ENCODE data around the gene OBP2B. TPM values are rescaled to one million over a fixed set of nuclear protein-coding genes. Genes with fewer than 3 reads are reported as not detected.
"Not testable (repeated sequence)": the region's sequence is repeated elsewhere in the genome, so short reads cannot be mapped to it uniquely, and the experiment has no call there.

Gene OBP2B
- total and polyA plus RNA-seq, 10 of the 15 experiments (the other 5 are each of a cell fraction or from before 2014, with no cell fraction given) = not detected

DNA sequence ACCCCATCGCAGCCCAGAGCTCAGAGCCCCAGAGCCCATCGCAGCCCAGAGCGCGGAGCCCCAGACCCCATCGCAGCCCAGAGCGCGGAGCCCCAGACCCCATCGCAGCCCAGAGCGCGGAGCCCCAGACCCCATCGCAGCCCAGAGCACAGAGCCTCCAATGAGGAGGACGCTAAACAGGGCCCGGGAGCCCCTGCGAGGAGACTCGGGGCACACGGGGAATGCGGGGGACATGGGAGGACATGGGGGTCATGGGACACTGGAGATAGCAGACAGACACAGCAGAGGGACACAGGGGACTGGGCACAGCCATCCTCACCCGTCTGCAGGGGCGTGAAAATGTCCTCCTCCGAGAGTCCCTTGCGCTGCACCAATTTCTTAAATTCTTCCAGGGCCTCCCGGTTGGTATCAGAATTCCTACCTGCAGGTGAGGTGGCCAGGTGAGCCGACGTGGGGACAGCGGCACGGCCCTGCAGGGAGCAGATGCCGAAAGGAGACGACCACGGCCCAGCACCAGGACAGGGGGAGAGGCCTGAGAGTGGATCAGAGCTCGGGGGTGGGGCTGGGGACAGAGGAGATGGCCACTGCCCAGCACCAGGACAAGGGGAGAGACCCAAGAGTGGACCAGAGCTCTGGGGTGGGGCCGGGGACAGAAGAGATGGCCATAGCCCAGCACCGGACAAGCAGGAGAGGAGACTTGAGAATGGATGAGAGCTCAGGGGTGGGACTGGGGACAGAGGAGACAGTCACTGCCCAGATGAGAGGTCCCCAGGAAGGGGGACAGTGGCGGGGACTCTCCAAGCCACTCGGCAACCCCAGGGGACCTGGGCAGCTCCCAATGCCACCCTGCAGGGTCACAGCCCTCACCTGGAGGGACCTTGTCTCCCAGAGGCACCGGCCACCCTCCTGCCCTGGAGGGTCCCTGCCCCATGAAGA lies 2.8 kb downstream of the OBP2B start (continued):
- TF ChIP-seq, protein P1, sequence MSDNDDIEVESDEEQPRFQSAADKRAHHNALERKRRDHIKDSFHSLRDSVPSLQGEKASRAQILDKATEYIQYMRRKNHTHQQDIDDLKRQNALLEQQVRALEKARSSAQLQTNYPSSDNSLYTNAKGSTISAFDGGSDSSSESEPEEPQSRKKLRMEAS (IDR thresholded peaks at IDR 0.05; ENCODE audit: low read depth, low read length) = no peak

DNA sequence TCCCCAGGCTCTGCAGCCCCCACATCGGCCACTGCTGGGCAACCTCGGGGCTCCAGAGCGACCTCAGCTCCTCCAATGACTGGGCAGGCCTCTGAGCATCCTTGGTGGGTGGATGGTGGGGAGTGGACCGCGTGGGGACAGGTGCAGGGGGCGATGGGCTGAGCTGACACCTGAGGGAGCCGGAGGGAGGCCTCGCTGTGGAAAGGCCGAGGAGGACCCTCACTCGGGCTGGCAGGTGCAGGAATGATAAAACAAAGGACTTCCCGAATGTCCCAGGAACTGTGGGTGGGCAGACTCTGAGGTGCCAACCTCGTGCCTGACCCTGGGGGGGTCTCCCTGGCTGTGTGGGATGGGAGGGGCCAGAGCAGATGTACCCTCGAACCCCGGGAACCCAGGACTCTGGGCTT lies 3.6 kb downstream of the OBP2B start:
- H3K27me3 ChIP-seq (replicated peaks in 1 of 2; ENCODE audit: control insufficient read depth in 2 of 2, insufficient read depth in 2 of 2, low read length in 1 of 2); ATAC-seq; POLR2A ChIA-PET; BruUV-seq (replicated peaks); DNase-seq (ENCODE audit: low read depth, low spot score); H3K79me2 ChIP-seq (ENCODE audit: control insufficient read depth, insufficient read depth, low read length); H3K4me2 ChIP-seq (ENCODE audit: control insufficient read depth, insufficient read depth); H3K27ac ChIP-seq (ENCODE audit: control insufficient read depth, insufficient read depth); SMC1A ChIA-PET (ENCODE audit: uncharacterized antibody, unreplicated experiment); H3K9ac ChIP-seq (ENCODE audit: control insufficient read depth, insufficient read depth, low read length); intact Hi-C loops (cut with micrococcal nuclease; ENCODE audit: unreplicated experiment); FAIRE-seq; H3K4me3 ChIP-seq; in situ Hi-C loops (cut with MboI); H4K20me1 ChIP-seq (ENCODE audit: control insufficient read depth, insufficient read depth); RAD21 ChIA-PET (ENCODE audit: unreplicated experiment); H3K4me1 ChIP-seq (ENCODE audit: control insufficient read depth, insufficient read depth, low read length); H3K36me3 ChIP-seq (ENCODE audit: control insufficient read depth in 2 of 2, insufficient read depth in 2 of 2, low read length in 1 of 2); H3K9me3 ChIP-seq (replicated peaks; ENCODE audit: control insufficient read depth, insufficient read depth, low read length); H2AFZ ChIP-seq (ENCODE audit: control insufficient read depth, low read depth, low read length): not testable (repeated sequence)
- CTCF ChIA-PET = interaction anchor here (0.6 kb wide), 1 partner anchor 136 kb away, joined by 3 read pairs; no protein-coding TSS in a partner anchor
- WGBS (ENCODE audit: insufficient coverage, insufficient replicate concordance, low lambda C conversion rate, missing lambda C conversion rate) = 14% methylated on average over 14 of the region's 14 CpGs

DNA sequence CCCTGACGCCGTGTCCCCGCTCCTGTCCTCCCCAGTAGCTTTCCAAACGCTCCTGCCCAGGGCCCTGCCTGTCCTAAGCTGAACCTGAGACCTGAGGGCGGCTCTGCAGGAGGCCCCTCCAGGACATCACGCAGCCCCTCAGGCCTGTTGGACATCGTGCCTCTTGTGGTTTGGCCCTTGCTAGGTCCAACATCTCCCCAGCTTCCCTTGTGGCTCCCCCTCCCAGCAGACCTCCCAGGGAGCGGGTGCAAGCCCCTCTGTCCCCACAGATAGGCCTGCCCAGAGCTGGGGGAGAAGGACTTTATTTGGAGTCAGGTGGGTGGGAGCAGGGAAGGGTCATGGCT lies 4.1 kb downstream of the OBP2B start:
- in situ Hi-C loops (cut with MboI) = no loop called here
- FAIRE-seq = no peak
- POLR2A ChIA-PET = no interaction called here
- H2AFZ ChIP-seq (ENCODE audit: control insufficient read depth, low read depth, low read length) = no peak overlapping the region
- no peak overlapping the region for H3K4me3 ChIP-seq
- TF ChIP-seq SREBF1 (IDR thresholded peaks at IDR 0.05; ENCODE audit: low read length) = no peak
- no peaks in the 10 kb centered on the region for H3K36me3 ChIP-seq (ENCODE audit: control insufficient read depth in 2 of 2, insufficient read depth in 2 of 2, low read length in 1 of 2)
- no peak for ATAC-seq
- CTCF ChIA-PET = interaction anchor here (0.6 kb wide), 1 partner anchor 136 kb away, joined by 3 read pairs; no protein-coding TSS in a partner anchor
- SMC1A ChIA-PET (ENCODE audit: uncharacterized antibody, unreplicated experiment) = no interaction called here
- intact Hi-C loops (cut with micrococcal nuclease; ENCODE audit: unreplicated experiment) = no loop called here
- H3K4me1 ChIP-seq (ENCODE audit: control insufficient read depth, insufficient read depth, low read length) = no peaks in the 10 kb centered on the region
- no peaks in the 10 kb centered on the region for H3K9me3 ChIP-seq (replicated peaks; ENCODE audit: control insufficient read depth, insufficient read depth, low read length)
- no peak overlapping the region for H3K27ac ChIP-seq (ENCODE audit: control insufficient read depth, insufficient read depth)
- H3K9ac ChIP-seq (ENCODE audit: control insufficient read depth, insufficient read depth, low read length) = no peak overlapping the region
- no peaks in the 10 kb centered on the region for H4K20me1 ChIP-seq (ENCODE audit: control insufficient read depth, insufficient read depth)
- WGBS (ENCODE audit: insufficient coverage, insufficient replicate concordance, low lambda C conversion rate, missing lambda C conversion rate) = 6% methylated on average over 8 of the region's 8 CpGs
- DNase-seq (ENCODE audit: low read depth, low spot score) = no peak
- no peaks in the 10 kb centered on the region for H3K79me2 ChIP-seq (ENCODE audit: control insufficient read depth, insufficient read depth, low read length)
- H3K4me2 ChIP-seq (ENCODE audit: control insufficient read depth, insufficient read depth) = no peak overlapping the region
- H3K27me3 ChIP-seq (replicated peaks in 1 of 2; ENCODE audit: control insufficient read depth in 2 of 2, insufficient read depth in 2 of 2, low read length in 1 of 2) = no peaks in the 10 kb centered on the region
- RAD21 ChIA-PET (ENCODE audit: unreplicated experiment) = no interaction called here
- no TSS peak for BruUV-seq (replicated peaks)

Measured in GM12878 (cell line).